ENCODE results near the gene ODAD3.

The ODAD3 gene

GRCh38 chr19:11435057-11435832 lies at the start of gene ODAD3, which contains the start of gene PRKCSH:
Gene ODAD3, minus strand, starts transcription at chr19:11435121. Its CDS starts 105 bp downstream, at chr19:11435016.
Gene PRKCSH, plus strand, starts transcription at chr19:11435635. Its CDS starts 483 bp downstream, at chr19:11436118.
- peak; percentile 78 for TF ChIP-seq CTCF (IDR thresholded peaks at IDR 0.05; ENCODE audit: control extremely low read depth, extremely low read depth, low read depth, missing control alignments)

GRCh38 chr19:11483366-11484111 lies 48.6 kb upstream of the ODAD3 start:
- no peak for DNase-seq (ENCODE audit: extremely low spot score)
- POLR2A ChIA-PET, result no interaction called here
- no peak for TF ChIP-seq CTCF (IDR thresholded peaks at IDR 0.05; ENCODE audit: control extremely low read depth, extremely low read depth, low read depth, missing control alignments)
- CTCF ChIA-PET, result interaction anchor here (0.8 to 3.9 kb wide), 47 partner anchors 9 to 542 kb away, joined by 3 to 40 read pairs (median 6); partner anchors contain the start of genes CCDC159, ECSIT, ELOF1 and EPOR

More at GRCh38 chr19:11435057-11435832, at the start of gene ODAD3, which contains the start of gene PRKCSH:
- DNase-seq (ENCODE audit: extremely low spot score), result peak; percentile 99
- ChIA-PET POLR2A (interaction anchor here (0.5 to 1.0 kb wide), 5 partner anchors 33 to 1571 kb away, joined by 3 to 6 read pairs (median 5); no protein-coding TSS in a partner anchor), CTCF (interaction anchor here (0.6 to 2.9 kb wide), 24 partner anchors 9 to 341 kb away, joined by 3 to 37 read pairs (median 5); partner anchors contain the start of genes EPOR, RGL3 and SWSAP1)

- POLR2A ChIA-PET, result interaction anchor here (0.5 to 1.2 kb wide), 5 partner anchors 24 to 364 kb away, joined by 3 to 4 read pairs (median 4); no protein-coding TSS in a partner anchor
- DNase-seq (ENCODE audit: extremely low spot score), result peak; percentile 93
- CTCF ChIA-PET, result interaction anchor here (0.6 to 3.9 kb wide), 72 partner anchors 9 to 546 kb away, joined by 3 to 40 read pairs (median 5); partner anchors contain the start of genes CCDC159, ECSIT, ELOF1 and EPOR
- TF ChIP-seq CTCF (IDR thresholded peaks at IDR 0.05; ENCODE audit: control extremely low read depth, extremely low read depth, low read depth, missing control alignments), result peak; percentile 96
Measured at GRCh38 chr19:11482384-11483050, 47.6 kb upstream of the ODAD3 start.

GRCh38 chr19:11481534-11482383 lies 46.8 kb upstream of the ODAD3 start:
- TF ChIP-seq CTCF (IDR thresholded peaks at IDR 0.05; ENCODE audit: control extremely low read depth, extremely low read depth, low read depth, missing control alignments), result no peak
- DNase-seq (ENCODE audit: extremely low spot score), result peak; percentile 91
- CTCF ChIA-PET, result interaction anchor here (0.6 to 3.9 kb wide), 71 partner anchors 8 to 545 kb away, joined by 3 to 40 read pairs (median 5); partner anchors contain the start of genes CCDC159, ECSIT, ELOF1 and EPOR
- POLR2A ChIA-PET, result interaction anchor here (0.7 to 1.2 kb wide), 2 partner anchors 29 to 101 kb away, joined by 3 to 4 read pairs; no protein-coding TSS in a partner anchor

- ChIA-PET POLR2A (no interaction called here), CTCF (interaction anchor here (1.2 to 3.9 kb wide), 5 partner anchors 12 to 190 kb away, joined by 3 to 28 read pairs (median 20); partner anchors contain the start of genes ODAD3 and PRKCSH)
- DNase-seq (ENCODE audit: extremely low spot score), result no peak
- TF ChIP-seq CTCF (IDR thresholded peaks at IDR 0.05; ENCODE audit: control extremely low read depth, extremely low read depth, low read depth, missing control alignments), result no peak
Measured at GRCh38 chr19:11480715-11481533, 46.0 kb upstream of the ODAD3 start, which contains the start of gene ELAVL3. Gene ELAVL3, minus strand, starts transcription at chr19:11481046. Its CDS starts 438 bp downstream, at chr19:11480608.
